DMS53 (cell line): Measurements from ENCODE around the gene SMAD4.
A peak's percentile ranks its signal among the peaks of the same experiment; 100 is the strongest.
"Not testable (repeated sequence)": the region's sequence is repeated elsewhere in the genome, so short reads cannot be mapped to it uniquely, and the experiment has no call there.

ENCODE experiments used
- DNase-seq: peaks from one replicate; lab custom pipeline; 2025; lab: John Stamatoyannopoulos, UW

SMAD4 gene

GRCh38 chr18:51029694-51030536 lies at the start of gene SMAD4:
Gene SMAD4, plus strand, starts transcription at chr18:51030213. Its CDS starts 16,834 bp downstream, at chr18:51047047.
- DNase-seq = peak; percentile 99

- DNase-seq = no peak
These were observed 48.6 kb upstream of the SMAD4 start for GRCh38 chr18:50981381-50981780.

- no peak for DNase-seq
These were observed 47.8 kb upstream of the SMAD4 start for GRCh38 chr18:50982086-50982801.

- peak; percentile 24 for DNase-seq
These were observed 47.2 kb upstream of the SMAD4 start for GRCh38 chr18:50982802-50983179.

DNA sequence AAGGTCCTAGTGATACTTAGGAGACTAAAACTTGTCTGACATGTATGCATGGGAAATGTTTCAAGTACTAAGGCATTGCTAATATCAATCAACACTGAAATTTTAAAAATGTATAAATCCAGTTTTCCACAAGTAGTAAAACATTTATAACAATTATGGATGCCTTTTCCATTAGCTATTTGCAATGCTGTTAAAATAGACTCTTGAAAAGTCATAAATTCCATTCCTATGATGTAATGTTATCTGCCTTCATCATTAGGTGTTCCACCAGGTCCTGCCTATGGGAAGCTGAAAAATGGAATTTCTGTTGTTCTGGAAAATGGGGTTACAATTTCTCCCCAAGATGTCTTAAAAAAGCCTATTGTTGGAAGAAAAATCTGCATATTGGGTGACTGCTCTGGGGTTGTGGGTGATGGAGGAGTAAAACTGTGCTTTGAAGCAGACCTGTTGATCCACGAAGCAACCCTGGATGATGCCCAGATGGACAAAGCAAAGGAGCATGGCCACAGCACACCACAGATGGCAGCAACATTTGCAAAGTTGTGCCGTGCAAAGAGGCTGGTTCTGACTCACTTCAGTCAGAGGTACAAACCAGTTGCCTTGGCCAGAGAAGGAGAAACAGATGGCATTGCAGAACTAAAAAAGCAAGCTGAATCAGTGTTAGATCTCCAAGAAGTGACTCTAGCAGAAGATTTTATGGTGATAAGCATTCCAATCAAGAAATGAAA lies 43.5 kb upstream of the SMAD4 start:
- peak; percentile 50 for DNase-seq

- no peak for DNase-seq
These were observed 42.8 kb upstream of the SMAD4 start for GRCh38 chr18:50987261-50987660.

DNA sequence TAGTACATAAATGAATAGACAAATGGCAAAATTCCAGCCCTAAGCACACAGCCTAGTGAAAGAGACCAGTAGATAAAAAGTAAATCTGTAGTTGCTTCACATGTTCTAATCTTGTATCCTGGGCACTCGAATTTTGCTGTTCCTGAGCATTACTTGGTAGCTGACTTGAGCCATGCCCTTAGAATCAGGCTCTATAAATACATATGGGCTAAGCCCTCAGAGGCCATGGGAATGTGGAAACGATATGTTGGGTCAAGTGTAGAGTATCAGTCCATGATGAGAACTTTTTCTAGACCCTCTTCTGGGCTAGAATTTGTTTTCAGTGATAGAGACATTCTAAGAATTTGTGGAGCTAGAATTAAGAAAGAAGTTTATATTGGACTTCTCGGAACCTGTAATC lies 40.3 kb upstream of the SMAD4 start:
- DNase-seq = no peak

- DNase-seq = no peak
These were observed 37.7 kb upstream of the SMAD4 start for GRCh38 chr18:50992351-50992762.

DNA sequence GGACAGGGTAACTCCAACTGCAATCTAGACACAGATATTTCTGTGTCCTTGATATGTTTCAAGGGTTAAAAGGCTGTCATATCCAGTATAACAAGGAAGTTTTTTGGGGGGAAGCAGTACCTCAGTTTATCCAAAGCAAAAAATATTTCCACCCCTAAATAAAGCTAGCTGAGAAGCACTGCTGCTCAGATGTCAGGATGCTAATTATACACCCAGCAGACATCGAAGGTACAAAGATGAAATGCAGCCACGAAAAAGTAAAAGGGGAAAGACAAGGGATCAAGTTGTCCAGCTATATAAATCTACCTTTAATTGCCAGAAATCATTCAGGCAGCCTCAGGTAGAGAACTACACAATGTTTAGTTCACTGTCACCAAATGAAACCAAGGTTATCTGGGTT lies 36.0 kb upstream of the SMAD4 start:
- no peak for DNase-seq

- DNase-seq = not testable (repeated sequence)
These were observed 26.8 kb upstream of the SMAD4 start for GRCh38 chr18:51003174-51003573.

- no peak for DNase-seq
These were observed 23.8 kb upstream of the SMAD4 start for GRCh38 chr18:51006061-51006818.

DNA sequence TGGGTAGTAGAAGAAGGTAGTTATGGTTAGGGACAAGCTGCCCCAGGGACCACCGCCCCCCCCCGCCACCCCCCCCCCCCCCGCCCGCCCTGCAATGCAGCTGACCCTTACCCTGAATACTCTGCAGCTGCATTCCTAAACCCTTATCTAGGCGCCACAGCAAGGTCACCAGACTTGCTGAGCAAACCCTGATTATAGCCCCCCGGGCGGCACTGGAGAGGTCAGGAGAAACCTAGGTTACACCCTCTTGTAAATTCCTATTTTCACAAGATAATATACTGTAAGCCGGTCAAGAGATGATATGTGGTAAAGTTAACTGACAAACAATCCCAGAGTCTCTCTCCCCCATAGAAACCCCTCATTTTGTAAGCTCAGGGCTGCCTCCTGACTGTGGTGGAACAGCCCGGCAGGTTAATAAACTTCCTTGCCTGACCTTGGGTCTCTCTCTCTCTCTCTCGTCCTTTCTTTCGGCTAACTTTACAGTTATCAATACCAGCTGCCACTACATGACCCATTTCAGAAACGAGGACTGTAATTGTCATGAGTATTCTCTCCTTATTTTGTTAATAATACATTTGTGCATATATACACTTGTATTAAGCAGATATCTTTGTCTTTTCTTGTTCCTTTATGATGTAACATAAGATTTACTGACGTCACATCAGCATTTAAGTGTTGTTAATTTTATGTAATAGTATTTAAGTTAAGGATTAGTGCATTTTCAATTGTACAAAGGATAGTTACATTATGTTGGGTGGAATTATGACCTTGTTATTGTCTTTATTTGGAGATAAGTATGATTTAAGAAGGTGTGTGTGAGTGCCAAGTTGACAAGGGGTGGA lies 22.8 kb upstream of the SMAD4 start:
- DNase-seq = no peak

- no peak for DNase-seq
These were observed 22.2 kb upstream of the SMAD4 start for GRCh38 chr18:51007790-51008139.

- peak; percentile 98 for DNase-seq
These were observed 20.9 kb upstream of the SMAD4 start for GRCh38 chr18:51009072-51009471.

DNA sequence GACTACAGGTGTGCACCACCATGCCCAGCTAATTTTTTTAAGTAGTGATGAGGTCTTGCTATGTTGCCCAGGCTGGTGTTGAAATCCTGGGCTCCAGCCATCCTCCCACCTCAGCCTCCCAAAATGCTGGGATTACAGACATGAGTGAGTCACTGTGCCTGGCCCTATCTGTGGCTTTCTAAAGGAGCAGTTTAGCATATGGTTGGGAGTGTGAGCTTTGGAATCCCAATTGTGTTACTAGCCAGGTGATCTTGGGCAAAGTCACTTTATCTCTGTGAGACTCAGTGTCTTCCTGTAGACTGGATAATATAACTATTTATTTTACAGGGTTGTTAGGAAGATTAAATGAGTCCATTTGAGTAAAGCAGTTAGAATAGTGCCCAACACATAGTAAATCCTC lies 19.8 kb upstream of the SMAD4 start:
- DNase-seq = no peak

DNA sequence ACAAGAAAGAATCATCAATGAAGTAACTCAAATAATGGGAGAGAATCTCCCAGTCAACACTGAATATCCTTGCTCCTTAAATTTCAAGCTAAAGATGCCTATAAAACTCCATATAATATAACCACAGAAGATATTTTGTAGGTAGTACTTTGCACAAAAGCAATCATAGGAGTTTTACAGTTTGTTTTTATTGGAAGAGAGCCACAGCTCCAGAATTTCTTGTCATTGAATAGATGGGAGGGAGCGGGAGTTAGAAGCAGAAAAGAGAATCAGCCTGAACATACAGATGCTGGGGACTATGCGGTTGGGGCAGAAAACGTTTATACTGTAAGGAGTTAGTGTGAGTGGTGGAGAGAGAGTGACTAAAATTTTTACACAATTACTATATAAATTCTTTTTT lies 18.3 kb upstream of the SMAD4 start:
- no peak for DNase-seq

DNA sequence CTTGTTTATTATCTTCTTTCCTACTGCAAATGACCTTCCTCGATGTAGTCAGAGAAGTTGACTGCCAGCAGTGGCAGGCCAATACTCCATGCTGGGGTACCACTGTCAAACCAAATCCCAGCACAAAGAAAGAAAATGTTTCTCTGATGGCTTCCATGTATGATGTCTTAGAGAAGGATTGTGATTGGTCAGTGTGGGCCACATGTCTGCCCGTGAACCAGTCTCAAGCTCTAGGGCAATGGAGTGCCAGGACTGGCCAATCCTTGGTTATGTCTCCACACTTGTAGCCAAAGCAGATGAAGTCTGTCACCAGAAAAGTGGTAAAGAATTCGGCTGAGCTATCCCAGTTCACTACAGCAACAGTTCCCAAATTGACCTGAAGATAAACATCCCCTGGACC lies 17.6 kb upstream of the SMAD4 start:
- DNase-seq = no peak

DNA sequence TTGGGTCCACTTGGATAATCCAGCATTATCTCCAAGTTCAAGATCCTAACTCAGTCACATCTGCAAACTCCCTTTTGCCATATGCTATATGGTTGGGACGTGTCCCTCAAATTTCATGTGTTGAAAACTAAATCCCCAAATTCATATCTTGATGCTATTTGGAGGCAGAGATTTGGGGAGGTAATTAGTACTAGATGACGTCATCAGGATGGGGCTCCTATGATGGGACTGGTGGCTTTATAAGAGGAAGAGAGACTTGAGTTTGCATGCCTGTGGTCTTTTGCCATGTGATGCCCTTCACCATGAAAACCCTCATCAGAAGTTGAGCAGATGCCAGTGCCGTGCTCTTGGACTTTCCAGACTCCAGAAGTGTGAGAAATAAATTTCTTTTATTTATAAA lies 16.8 kb upstream of the SMAD4 start:
- DNase-seq = no peak

DNA sequence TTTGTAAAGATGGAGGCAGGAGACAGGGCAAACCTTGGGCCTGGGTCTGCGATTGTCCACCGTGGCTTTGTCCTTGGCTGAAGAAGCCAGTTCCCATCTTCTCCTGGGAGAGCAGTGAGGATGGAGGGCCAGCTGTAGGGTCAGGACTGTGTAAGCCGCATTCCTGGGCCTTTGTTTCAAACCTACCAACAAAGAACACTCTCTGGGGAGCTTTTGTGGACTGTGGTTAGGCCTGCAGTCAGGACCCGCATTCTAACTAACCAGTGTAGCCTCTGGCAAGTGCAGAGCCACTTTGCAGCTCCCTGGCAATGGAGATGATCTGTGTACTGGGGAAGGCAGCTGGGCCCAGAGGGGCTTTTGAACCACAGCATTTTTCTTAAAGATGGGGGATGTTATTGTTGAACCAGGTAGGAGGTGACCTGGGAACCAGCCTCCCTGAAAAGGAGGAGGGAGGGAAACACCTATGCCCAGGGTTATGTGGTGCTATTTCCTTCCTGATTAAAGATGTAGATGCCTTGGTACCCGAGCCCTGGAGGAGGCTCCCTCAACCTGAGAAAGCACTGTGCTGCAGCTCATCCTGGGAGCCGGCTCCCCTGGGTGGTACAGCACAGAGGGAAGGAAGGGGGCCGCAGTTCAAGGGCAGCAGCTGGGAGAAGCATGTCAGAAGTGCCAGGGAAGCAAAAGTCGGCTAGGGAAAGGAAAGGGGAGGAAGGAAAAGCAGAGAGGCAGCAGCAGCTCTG lies 12.7 kb upstream of the SMAD4 start:
- DNase-seq = no peak

DNA sequence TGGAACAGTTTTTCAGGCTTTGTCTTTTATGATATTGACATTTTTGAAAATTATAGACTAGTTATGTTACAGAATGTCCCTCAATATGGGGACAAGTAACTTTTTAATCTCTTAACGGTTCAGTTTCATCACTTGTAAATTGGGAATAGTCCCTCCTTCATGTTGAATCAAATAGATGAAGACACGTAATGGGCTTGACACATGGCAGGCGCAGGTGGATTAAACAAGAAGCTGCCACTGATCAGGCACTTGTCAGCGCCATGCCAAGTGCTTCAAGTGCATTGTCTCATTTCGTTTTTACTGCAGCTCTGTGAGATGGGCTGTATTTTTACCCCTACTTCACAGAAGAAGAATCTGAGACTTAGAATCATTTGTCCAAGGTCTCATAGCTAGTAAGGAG lies 9.5 kb upstream of the SMAD4 start:
- no peak for DNase-seq
